DMS53 (cell line): ENCODE measurements around the gene MAPT.
A peak's percentile ranks its signal among the peaks of the same experiment; 100 is the strongest.
"Not testable (repeated sequence)": the region's sequence is repeated elsewhere in the genome, so short reads cannot be mapped to it uniquely, and the experiment has no call there.

Experiments used
- DNase-seq: peaks from one replicate; lab custom pipeline; 2025; lab: John Stamatoyannopoulos, UW

Gene MAPT

GRCh38 chr17:46009681-46010596 is 115.6 kb downstream of the MAPT start:
- DNase-seq = no peak

DNA sequence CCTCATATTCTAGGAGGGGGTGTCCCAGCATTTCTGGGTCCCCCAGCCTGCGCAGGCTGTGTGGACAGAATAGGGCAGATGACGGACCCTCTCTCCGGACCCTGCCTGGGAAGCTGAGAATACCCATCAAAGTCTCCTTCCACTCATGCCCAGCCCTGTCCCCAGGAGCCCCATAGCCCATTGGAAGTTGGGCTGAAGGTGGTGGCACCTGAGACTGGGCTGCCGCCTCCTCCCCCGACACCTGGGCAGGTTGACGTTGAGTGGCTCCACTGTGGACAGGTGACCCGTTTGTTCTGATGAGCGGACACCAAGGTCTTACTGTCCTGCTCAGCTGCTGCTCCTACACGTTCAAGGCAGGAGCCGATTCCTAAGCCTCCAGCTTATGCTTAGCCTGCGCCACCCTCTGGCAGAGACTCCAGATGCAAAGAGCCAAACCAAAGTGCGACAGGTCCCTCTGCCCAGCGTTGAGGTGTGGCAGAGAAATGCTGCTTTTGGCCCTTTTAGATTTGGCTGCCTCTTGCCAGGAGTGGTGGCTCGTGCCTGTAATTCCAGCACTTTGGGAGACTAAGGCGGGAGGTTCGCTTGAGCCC is 116.3 kb downstream of the MAPT start:
- DNase-seq = peak; percentile 67

DNA sequence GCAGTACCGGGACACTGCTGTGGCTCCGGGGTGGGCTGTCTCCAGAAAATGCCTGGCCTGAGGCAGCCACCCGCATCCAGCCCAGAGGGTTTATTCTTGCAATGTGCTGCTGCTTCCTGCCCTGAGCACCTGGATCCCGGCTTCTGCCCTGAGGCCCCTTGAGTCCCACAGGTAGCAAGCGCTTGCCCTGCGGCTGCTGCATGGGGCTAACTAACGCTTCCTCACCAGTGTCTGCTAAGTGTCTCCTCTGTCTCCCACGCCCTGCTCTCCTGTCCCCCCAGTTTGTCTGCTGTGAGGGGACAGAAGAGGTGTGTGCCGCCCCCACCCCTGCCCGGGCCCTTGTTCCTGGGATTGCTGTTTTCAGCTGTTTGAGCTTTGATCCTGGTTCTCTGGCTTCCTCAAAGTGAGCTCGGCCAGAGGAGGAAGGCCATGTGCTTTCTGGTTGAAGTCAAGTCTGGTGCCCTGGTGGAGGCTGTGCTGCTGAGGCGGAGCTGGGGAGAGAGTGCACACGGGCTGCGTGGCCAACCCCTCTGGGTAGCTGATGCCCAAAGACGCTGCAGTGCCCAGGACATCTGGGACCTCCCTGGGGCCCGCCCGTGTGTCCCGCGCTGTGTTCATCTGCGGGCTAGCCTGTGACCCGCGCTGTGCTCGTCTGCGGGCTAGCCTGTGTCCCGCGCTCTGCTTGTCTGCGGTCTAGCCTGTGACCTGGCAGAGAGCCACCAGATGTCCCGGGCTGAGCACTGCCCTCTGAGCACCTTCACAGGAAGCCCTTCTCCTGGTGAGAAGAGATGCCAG is 117.6 kb downstream of the MAPT start:
- no peak for DNase-seq

GRCh38 chr17:46012506-46013079 is 118.2 kb downstream of the MAPT start:
- DNase-seq = no peak

DNA sequence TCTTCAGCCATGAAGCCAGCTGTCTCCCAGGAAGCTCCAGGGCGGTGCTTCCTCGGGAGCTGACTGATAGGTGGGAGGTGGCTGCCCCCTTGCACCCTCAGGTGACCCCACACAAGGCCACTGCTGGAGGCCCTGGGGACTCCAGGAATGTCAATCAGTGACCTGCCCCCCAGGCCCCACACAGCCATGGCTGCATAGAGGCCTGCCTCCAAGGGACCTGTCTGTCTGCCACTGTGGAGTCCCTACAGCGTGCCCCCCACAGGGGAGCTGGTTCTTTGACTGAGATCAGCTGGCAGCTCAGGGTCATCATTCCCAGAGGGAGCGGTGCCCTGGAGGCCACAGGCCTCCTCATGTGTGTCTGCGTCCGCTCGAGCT is 118.8 kb downstream of the MAPT start:
- DNase-seq = no peak

GRCh38 chr17:46013502-46014165 is 119.3 kb downstream of the MAPT start:
- no peak for DNase-seq

- not testable (repeated sequence) for DNase-seq
These were observed 125.1 kb downstream of the MAPT start for GRCh38 chr17:46019408-46019925.

GRCh38 chr17:46020023-46020761 is 125.8 kb downstream of the MAPT start:
- DNase-seq = no peak

DNA sequence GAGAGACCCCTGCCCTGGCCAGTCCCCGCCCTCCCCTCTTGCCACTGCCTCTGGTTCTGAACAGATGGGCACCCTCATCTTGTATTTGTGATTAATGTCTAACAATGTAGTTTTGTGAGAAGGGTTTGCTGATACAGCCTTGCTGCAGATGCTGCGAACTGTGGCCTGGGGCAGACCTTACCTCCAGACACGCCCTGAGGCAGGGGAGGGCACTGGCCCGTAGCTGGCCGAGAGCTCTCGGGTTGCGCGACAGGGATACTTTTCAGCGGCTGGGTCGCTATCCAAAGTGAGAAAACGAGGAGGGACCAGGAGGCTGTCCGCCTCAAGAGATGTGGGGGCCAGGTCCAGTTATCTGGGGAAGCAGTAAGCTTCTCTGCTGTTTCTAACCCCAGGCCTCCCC is 126.6 kb downstream of the MAPT start:
- DNase-seq = no peak

- not testable (repeated sequence) for DNase-seq
These were observed 129.0 kb downstream of the MAPT start for GRCh38 chr17:46023366-46023765.

DNA sequence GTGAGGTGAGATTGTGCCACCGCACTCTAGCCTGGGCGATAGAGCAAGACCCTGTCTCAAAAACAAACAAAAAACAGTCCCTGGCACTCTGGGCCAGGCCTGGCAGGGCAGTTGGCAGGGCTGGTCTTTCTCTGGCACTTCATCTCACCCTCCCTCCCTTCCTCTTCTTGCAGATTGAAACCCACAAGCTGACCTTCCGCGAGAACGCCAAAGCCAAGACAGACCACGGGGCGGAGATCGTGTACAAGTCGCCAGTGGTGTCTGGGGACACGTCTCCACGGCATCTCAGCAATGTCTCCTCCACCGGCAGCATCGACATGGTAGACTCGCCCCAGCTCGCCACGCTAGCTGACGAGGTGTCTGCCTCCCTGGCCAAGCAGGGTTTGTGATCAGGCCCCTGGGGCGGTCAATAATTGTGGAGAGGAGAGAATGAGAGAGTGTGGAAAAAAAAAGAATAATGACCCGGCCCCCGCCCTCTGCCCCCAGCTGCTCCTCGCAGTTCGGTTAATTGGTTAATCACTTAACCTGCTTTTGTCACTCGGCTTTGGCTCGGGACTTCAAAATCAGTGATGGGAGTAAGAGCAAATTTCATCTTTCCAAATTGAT is 129.5 kb downstream of the MAPT start:
- no peak for DNase-seq

GRCh38 chr17:46024590-46024989 is 130.2 kb downstream of the MAPT start:
- DNase-seq = no peak

GRCh38 chr17:46025060-46025459 is 130.7 kb downstream of the MAPT start:
- no peak for DNase-seq

GRCh38 chr17:46025510-46026165 is 131.3 kb downstream of the MAPT start:
- DNase-seq = no peak

- no peak for DNase-seq
These were observed 132.1 kb downstream of the MAPT start for GRCh38 chr17:46026166-46027047.

DNA sequence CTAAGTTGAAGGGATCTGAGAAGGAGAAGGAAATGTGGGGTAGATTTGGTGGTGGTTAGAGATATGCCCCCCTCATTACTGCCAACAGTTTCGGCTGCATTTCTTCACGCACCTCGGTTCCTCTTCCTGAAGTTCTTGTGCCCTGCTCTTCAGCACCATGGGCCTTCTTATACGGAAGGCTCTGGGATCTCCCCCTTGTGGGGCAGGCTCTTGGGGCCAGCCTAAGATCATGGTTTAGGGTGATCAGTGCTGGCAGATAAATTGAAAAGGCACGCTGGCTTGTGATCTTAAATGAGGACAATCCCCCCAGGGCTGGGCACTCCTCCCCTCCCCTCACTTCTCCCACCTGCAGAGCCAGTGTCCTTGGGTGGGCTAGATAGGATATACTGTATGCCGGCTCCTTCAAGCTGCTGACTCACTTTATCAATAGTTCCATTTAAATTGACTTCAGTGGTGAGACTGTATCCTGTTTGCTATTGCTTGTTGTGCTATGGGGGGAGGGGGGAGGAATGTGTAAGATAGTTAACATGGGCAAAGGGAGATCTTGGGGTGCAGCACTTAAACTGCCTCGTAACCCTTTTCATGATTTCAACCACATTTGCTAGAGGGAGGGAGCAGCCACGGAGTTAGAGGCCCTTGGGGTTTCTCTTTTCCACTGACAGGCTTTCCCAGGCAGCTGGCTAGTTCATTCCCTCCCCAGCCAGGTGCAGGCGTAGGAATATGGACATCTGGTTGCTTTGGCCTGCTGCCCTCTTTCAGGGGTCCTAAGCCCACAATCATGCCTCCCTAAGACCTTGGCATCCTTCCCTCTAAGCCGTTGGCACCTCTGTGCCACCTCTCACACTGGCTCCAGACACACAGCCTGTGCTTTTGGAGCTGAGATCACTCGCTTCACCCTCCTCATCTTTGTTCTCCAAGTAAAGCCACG is 133.0 kb downstream of the MAPT start:
- no peak for DNase-seq

DNA sequence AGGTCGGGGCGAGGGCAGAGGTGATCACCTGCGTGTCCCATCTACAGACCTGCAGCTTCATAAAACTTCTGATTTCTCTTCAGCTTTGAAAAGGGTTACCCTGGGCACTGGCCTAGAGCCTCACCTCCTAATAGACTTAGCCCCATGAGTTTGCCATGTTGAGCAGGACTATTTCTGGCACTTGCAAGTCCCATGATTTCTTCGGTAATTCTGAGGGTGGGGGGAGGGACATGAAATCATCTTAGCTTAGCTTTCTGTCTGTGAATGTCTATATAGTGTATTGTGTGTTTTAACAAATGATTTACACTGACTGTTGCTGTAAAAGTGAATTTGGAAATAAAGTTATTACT is 133.6 kb downstream of the MAPT start:
- no peak for DNase-seq

DNA sequence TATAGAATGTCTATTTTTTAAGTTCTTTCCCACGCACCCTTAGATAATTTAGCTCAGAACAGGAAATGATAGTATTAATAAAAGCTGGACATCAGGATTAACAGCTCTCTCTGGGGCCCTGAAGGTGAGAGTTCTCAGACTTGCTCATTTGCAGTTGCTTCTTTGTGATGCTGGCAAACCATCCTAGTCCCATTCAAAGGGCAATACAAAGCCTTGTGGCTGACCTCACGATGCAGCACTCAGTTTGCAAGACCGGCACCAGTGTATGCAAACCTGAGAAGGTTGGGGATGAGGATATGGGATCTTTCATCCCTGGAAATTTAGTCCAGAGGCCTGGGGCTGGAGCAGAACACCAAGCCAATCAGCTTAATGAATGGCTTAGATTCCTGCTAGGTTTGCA is 134.0 kb downstream of the MAPT start:
- DNase-seq = no peak
